NB4 (cell line): ENCODE data around the gene FYCO1.

Experiments used
- POLR2A ChIP-seq: IDR thresholded peaks from 2 replicates; pipeline ENCODE4 v1.6.1; 2011; ENCODE audit warnings: mild to moderate bottlenecking; ENCODE audit not compliant: insufficient read length; ENCODE audit errors: extremely low read depth
- TF ChIP-seq, protein P1 (sequence below): IDR thresholded peaks from one replicate; pipeline ENCODE4 v1.5.1; 2012; ENCODE audit warnings: low read depth, low read length

GRCh38 chr3:45907769-45908705, 87.6 kb downstream of the FYCO1 start:
- TF ChIP-seq, protein P1, sequence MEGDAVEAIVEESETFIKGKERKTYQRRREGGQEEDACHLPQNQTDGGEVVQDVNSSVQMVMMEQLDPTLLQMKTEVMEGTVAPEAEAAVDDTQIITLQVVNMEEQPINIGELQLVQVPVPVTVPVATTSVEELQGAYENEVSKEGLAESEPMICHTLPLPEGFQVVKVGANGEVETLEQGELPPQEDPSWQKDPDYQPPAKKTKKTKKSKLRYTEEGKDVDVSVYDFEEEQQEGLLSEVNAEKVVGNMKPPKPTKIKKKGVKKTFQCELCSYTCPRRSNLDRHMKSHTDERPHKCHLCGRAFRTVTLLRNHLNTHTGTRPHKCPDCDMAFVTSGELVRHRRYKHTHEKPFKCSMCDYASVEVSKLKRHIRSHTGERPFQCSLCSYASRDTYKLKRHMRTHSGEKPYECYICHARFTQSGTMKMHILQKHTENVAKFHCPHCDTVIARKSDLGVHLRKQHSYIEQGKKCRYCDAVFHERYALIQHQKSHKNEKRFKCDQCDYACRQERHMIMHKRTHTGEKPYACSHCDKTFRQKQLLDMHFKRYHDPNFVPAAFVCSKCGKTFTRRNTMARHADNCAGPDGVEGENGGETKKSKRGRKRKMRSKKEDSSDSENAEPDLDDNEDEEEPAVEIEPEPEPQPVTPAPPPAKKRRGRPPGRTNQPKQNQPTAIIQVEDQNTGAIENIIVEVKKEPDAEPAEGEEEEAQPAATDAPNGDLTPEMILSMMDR: no peak
- no peak for TF ChIP-seq POLR2A
